GM19452 (cell line): ENCODE results near the gene SLC4A5.

ENCODE experiments used
- ATAC-seq: cut with Tn5 transposase; IDR thresholded peaks from one replicate; pipeline ENCODE4 v1.9.1; 2021; ENCODE audit not compliant: unreplicated experiment

The SLC4A5 gene

DNA sequence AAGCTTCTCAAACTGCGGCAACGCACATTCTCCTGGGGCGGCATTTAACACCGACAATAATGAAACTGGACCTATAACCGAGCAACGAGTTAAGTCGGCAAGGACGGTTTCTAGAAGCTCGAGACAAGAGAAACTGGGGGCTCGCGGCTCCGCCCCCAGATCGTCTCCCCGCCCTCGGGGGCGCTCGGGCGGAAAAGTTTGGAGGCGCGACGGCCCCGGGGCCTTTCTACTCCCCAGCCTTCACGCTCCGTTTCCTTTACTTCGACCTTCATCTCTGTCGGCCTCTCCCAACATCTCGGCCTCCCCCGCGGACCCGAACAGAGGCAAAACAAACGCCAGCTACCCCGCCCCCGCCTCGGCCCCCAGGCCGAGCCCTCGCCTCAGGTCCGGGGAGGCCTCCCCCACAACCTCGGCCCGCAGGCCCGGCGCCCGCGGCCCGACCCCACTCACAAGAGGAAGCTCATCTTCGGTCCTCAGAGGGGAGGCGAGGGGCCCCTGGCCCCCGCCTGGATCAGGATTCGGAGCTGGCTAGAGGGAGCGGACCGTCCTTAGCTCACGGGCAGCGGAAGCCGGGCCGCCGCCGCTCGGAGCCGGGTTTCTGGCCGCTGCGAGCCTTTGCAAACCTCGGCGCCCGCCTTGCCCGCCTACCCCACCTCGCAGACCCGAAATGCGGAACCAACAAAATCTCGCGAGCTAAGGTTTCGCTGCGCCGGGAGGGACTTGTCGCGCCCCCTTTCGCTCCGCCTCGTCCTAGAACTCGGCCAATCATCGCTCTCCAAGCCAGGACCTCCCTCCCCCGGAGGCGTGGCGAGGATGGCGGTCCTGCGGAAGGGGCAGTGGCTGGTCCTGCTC, 164.8 kb downstream of the SLC4A5 start, which contains the start of gene MOB1A:
Gene MOB1A, minus strand, starts transcription at position 669 of the 852 bp plus-strand sequence. Its CDS starts 205 bp downstream, at position 464.
- ATAC-seq = peak; percentile 80

DNA sequence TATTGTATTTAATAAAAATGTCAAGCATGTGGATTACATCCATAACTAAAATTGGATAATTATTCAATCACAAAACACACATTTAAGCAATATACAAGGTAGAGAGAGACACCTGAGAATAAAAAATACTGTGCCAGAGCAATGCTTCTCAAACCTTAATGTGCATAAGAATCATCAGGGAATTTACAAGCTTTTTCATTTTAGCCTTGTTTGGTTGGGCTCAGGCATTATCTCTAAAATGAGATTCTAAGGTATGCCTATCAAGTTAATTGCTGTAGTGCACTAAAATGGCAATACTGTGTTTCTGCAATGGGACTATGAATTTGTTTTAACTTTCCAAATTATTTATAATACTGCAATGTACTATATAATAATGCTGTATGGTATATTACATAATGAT, 165.5 kb downstream of the SLC4A5 start:
- no peak for ATAC-seq

DNA sequence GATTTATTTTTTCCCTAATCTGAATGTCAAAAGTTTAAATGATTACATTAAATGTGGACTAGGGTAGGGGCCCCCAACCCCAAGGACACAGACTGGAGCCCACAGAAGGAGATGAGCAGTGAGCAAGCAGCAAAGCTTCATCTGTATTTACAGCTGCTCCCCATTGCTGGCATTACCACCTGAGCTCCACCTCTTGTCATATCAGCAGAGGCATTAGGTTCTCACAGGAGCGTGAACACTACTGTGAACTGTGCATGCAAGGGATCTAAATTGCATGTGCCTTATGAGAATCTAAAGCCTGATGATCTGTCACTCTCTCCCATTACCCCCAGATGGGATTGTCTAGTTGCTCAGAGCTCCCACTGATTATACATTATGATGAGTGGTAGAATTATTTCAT, 168.3 kb downstream of the SLC4A5 start:
- ATAC-seq = no peak

DNA sequence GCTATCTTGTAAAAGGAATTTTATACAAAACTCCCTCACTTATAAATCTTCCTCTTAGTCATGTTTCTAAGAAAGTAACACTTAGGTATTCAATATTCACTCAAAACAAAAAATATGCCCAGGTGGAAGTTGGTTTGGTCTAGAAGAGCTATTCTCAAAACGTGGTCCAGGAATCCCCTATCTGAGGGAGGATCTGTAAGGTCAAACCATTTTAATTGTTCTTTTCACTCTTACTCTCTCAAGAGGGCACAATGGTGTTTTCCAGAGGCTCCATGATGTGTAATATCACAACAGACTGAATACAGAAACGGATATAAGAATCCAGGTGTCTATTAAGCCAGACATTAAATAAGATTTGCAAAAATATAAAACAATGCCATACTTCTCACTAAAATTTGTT, 174.5 kb downstream of the SLC4A5 start:
- ATAC-seq = no peak
